NCI-H748 (cell line): ENCODE results near the gene CIB4.

Experiments
- DNase-seq: peaks from one replicate; lab custom pipeline; 2025; ENCODE audit not compliant: unreplicated experiment; lab: John Stamatoyannopoulos, UW

The CIB4 gene

DNA sequence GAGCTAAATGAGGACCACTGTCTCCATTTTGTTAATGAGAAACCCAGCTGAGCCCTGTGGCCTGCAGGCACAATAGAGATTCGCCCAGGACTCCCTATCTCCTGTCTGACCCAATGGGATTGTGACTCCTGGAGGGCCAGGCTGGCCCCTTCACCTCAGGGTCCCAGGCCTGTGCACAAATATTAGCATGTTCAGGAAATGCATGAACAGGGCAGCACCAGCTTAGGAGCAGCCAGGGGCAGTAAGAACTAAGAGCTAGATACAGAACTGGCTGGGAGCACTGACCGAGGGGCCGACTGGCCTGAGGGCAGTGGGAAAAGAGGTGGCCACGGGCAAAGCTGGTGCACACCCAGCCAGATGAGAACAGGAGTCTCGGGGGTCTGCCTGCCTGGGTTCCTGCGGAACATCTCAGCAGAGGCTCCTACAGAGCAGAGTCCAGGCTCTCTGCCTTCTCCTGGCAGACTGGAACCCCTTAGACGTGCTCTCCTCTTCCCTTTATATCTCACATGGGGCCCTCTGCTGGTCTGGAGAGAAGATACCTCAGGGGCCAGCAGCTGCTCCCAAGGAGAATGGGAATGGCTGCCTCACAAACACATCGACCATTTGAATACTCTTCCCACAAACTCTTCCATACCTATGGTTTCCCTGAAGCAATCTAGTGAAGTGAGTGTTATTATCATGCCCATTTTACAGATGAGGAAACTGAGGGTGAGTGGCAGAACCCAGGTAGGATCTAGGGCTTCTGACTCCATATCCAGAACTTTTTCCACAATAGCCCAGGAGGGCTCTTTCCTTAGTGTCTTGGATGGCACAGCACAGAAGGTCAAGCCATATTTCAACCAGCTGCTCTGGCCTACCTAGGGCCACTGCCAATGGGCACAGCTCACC, 85.7 kb downstream of the CIB4 start:
- DNase-seq, result peak; percentile 51

DNA sequence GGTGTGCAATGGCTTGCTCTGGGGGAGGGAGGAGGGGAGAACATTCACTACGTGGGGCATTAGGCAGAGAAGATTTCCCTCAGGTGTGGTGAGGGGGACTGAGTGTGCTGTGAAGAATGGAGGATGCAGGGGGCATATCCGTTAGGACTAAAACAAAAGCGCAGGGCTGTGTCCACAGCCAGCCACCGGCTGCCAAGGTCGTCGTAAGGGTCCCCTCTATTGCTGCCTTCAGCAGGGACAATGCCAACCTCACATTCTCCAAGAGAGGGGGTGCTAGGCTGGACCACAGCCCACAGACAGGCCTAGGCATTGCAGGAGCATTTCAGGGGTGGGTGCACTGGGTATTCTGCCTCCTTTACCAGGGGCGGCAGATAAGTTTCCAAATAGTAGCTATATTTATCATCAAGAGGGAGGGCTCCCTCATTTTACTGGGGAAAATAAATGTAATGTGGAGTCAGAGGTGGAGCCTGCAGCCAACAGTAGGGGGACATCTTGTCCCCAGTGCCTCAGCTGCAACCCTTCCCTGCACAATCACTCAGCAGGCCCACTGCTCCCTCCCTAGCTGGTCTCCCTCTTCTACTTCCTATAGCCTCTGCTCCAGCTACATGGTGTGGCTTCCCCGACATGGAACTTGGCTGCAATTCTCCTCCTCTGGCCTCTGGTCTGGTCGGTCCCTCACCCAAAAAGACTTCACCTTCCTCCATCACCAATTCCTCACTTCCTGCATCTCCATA, 88.4 kb downstream of the CIB4 start:
- no peak for DNase-seq

DNA sequence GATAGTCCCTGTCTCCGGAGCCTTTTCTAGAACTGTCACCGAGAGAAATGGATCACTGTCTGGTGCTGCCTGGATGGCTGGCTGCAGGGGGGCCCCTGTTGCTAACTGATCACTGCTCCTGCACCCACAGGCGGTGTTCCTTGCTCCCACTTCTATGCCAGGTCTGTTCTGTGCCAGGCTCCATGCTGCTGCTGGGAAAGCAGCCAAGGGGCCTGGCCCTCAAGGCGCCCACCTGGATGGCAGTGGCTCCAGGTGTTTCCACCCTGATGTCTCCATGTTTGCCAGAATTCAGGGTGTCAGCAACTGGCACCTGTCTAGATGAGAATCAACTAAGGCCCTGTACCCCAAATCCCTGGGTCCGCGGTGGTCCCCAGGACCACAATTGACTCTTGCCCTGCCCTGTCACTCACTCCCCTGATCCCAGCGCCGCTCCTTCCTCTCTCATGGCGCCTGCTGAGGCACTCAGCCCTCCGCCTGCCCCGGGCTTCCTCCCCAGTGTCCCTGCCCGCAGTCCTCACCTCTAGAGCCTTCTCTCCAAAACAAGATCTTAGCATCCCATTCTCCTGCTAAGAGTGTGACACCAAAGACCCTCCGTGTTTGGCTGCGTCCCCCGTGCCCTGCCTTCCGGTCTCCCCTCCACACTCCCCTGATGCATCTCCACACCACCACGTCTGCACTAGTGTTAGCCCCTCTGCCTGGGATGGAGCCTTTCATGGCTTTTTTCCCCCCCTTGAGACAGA, 90.7 kb downstream of the CIB4 start:
- DNase-seq, result no peak

DNA sequence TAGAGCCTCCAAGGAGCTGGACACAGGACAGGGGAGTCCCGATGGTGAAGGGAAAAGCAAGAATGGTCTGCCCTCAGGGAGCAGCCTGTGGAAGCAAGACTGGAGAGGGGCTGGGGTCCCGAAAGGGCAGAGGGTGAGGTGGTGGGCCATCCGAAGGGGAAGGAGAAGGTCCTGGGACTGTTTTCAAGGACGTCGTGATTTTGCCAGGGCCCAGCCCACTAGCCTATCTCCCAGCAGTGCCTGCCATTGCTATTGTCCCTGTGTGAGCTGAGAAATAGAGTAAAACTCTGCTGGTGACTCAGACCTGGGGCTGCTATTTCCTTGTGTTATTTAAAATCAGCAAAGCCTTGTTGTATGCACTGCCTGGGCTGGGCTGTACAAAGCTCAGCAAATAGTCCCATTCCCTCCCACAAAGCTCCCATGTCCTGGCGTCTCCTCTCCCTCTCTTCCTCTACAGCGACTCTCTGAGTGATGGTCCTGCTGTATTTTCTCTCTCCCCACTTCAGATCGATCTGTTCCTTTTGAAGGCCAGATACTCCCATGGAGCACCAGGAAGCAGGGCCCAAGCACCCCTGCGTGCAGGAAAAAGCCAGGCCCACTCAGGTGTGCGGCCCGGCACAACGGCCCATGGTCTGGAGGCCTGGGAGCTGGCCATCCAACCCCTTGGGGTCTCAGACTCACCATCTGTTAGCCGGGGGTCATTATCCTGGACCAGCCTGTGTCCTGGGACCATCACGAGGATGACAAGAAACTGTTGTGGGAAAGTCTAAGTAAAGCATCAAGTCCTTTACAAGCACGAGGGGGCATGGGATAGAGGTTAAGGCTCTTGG, 98.3 kb downstream of the CIB4 start:
- no peak for DNase-seq

DNA sequence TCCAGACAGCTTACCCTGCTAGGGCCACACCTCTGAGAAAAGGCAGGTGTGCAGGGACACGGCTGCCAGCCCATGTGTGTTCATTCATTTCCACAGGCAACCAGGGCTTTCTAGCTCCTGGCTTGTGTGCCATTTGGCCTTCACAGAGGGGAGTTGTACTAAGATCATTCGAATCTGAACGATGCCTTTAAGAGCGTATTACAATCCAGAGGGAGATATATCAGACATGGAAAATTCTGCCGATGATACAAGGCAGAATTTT, 99.0 kb downstream of the CIB4 start:
- DNase-seq, result peak; percentile 94

DNA sequence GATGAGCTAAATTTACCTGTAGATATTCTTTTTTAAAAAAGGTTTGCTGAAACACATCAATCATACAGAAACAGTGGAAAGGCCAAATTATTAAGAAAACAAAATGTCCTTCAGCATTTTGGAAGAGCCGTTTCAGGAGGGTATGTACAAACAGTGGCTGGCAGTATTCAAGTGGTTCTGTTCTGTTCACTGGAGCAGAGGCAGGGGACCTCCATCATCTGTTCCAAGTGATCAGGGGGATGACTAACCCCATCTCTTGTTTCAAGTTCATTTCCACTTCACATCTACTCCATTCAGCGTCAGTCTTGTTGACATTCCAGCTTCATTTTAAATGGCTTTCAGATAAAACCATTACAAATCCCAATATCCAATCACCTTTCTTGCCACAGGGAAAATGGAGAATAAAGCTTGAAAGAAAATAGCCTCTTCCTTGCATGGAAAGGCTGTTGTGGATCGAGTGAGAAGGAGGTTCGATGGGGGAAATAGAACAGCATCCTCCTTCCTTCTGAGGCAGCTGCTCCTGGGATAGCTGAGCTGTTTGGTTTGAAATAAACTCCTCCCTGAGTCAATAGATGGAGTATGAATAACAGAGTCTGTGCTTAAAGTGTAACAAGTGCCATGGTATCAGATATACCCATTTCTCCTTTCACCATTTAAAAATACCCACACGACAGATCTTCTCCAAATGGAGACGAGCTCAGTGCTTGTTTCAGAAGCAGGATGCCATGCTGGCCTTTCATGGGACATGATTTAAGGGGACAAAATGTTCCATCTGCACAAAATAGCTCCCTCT, 99.6 kb downstream of the CIB4 start:
- peak; percentile 89 for DNase-seq

DNA sequence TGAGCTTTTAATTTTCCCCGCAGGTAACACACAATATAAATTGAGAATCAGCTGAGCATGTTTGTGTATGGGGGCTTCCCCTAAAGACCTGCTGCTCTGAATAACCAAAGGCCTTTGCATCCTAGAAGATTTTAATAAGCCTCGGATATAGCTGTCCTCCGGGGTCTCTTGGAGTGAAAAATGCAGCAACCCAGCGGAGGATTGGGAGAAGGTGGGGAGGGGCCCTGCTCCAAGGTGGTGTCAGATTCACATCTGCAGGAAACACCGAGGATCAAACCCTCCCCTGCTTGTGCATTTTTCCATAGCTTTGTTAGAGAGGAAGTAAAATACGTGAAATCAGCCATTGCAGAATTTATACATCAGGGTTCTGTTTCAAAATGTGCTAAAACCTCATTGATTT, 100.2 kb downstream of the CIB4 start:
- DNase-seq, result peak; percentile 67

DNA sequence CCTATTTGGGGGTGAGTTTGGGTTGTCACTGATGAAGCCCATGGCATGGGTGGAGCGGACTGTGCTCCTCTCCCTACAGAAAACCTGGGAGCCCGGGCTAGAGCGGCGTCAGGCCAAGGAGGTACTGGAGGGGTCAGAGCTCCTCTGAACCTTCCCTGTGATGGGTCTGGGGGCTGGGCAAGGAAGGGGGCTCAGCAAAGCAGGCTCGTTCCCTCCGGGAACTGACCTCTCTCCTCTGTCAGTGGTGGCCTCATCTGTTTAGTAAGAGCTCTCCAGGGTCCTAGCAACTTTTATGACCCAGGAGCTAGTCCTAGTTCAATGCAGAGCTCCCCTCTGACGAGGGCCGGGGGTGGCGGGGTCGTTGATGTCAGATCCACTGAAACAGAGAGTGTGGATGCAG, 100.9 kb downstream of the CIB4 start:
- peak; percentile 14 for DNase-seq

DNA sequence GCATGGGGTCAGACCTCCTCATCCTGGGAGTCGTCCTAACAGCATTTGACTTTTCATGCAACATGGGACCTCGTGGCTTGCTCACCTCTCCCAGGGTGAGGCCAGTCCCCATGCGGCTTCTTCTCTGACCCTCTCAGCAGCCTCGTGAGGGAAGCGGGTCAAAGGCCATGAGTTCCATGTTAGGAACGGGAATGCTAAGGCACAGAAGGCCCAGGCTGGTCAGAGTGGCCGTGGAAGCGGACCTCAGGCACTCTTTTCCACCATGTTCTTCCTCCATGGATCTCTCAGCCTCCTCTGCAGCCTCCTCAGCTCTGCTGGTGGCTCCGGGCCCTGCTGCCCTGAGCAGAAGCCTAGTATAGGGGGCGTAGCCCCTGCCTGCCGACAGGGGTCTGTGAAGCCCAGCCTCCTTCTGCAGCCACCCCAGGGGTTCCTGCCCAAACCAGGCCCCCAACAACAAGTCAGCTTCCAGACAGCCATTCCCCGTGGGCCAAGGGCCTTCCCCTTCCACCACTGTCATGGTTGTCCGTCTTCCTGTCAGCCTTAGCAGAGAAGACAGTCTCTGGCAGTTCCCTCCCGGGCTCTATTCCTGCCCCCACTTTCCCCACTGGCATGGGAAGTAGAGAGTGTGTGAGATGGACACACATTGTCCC, 103.2 kb downstream of the CIB4 start:
- DNase-seq, result no peak

DNA sequence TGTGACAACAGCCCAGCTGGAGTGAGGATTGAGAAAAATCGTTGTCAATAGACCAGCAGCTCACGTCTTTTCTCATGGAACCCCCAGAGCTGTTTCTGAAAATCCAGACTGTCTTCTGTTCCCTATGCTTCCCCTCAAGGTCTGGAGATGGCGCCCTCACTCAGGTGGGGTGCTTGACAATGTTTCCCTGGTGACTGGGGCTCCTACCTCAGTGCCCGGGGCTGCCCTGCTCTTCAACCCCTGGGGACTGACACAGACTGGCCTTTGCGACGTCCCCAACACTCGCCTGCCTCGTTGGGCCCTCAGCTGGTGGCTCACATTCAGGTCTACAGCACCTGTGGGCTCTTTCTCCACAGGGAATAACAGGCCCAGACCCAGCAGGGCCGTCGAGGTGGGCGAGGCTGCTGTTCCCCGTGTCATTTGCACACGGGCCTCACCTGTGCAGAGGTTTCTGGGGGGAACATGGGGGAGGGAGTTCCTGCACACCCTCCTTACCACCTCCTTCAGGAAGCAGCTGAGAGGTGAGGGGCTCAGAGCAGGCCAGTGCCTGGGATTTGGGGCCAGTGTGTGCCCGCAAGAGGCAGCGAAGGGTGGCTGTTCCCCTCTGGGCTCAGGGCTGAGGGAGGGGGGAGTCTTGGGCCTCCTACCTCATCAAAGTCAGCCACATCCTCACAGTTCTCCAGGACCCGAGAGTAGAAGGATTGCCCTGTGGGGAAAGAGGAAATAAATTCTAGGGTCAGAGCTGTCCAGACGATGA, 103.9 kb downstream of the CIB4 start:
- DNase-seq, result no peak

DNA sequence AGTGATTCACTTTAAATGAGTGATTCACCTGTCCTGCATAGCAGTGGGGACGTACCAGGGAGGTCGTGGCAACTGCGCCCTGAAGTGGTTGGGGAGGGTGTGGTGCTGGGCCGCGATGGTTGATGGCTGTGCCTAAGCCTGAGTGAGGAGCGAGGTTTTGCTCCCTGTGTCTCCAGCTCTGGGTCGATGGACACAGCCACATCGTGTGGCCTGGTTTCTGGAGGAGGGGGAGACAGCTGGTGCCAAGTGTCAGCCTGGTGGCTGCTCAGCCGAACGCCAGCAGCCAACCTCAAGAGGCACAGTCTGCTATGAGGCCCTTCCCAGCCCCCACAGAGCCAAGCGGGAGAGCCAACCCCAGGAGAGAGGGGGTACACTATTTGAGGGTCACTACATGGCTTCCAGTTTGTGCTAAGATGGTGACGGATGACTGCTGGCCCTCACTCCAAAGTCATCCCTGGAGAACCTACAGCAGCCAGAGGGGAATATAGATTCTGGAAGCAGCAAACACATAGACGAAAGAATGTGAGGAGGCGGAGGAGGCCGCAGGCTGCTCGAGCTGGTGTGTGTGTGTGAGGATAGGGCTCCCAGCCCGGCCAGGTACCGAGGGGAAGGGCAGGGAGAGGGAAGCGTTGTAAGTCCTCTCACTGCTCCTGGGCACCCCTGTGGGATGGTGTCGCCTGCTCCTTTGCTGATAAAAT, 104.6 kb downstream of the CIB4 start:
- no peak for DNase-seq

DNA sequence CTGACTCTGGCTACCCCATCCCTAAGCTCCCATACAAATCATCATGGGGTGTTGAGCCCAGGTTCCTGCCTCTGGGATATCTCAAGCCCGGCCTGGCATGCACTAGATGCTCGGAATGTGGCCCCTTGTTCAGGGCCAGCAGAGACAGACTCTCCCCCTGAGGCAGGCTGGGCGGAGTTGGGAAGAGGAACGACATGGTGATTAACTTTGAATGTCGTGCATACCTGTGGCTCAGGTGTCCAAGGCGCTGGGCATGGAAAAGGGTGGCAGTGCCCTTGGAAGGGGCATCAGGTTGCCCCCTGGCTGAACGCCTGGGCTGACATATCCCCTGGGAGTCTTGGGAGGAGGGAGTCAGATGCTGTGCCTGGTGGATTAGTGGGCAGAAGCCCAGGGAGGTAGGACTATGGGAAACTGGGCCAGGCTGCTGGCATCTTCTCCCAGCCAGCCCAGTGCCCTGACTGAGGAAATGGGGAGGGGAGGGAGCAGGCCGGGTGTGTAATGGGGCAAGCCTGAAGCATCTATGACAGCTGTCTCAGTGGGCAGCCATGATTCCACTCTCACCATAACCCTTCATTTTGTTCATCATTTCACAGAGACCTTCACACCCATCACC, 105.4 kb downstream of the CIB4 start:
- no peak for DNase-seq

DNA sequence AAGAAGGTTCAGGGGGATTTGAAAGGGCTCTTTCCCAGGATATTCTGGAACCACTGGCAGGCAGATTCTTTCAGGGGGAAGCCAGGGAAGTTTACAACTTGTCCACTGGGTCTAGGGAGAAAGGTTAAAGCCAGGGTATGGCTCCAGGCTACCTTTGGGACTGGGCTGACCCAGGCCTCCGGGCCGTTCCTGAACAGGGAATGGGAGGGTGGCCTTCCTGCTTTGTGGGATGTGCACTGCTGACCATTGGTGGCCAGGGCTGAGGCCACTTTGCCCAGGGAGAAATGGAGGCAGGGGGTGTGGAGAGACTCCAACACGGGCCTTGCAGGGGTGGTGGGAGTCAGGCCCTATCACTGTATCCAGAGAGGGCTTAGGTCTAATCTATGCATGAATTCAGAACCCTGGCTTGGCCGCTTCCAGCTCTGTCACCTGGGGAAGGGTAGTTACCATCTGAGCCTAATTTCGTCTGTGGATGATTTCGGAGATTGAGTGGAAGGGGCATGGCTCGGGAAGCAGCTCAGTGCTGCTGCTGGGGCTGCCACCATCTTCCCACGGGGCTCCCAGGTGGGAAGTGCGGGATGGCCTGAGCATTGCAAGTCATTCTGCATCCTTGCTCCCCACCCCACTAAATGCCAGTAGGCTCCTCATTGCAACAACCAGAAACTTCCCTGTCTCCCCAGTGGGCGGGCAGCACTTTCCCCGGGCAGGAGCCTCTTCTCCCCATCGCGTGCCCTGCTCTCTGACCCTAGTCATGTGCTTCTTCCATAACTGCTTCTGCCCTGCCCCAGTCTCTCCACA, 106.1 kb downstream of the CIB4 start:
- DNase-seq, result no peak

DNA sequence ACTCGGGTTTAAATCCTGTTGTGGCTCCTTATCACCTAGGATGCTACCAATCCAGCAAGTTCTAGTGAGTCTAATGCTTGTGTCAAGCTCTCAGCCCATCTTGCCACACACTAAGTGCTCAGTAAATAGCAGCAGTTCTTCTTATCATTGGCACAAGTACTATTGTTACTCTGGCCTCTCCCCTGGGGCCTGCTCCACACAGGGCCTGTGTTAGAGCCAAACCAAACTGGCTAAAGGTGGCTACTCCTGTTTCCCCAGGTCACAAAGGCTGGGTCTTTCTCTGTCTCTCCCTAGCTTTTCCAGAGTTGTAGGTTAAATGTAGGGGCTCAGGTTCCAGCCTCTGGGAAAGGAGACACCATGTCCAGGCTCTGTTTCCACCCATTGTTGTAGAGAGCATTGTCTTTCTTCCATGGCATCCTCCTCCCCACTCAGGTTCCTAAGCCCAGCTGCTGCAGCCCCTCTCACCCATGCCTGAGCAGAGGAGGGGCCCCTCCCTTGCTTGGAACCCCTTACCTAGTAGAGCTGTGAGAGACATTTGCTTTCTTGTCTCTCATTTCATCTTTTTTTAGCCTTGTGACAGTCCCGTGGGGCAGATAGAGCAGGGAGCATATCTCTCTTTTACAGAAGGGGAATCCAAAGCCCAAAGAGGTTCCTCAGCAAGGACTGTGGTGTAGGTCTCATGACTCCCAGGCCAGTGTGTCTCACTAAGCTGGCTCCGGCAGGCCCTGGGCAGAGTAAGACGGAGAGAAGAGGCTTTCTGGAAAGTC, 106.9 kb downstream of the CIB4 start:
- DNase-seq, result no peak

DNA sequence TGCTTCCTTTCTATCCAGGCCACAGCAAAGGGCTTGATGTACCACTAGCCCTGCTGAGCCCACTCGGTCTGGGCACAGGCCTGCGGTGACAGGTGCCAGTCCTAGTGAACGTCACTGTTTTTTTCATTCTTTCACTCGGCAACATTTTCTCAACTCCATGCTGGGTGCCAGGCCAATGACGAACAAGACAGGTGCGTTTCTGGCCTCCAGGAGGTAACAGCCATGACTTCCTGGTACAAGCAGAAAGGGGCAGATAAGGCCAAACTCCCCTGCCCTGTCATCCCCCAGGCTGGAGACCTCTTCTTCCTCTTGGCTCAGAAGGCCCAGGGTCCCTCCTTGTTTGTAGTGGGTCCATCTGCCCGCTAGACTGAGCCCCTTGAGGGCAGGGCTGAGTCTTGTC, 107.5 kb downstream of the CIB4 start:
- DNase-seq, result no peak
